ENCODE results near the gene HBB. TPM values are rescaled to one million over a fixed set of nuclear protein-coding genes. Genes with fewer than 3 reads are reported as not detected.

Gene HBB
- total RNA-seq, 2 experiments from 2014 or later = not detected

DNA sequence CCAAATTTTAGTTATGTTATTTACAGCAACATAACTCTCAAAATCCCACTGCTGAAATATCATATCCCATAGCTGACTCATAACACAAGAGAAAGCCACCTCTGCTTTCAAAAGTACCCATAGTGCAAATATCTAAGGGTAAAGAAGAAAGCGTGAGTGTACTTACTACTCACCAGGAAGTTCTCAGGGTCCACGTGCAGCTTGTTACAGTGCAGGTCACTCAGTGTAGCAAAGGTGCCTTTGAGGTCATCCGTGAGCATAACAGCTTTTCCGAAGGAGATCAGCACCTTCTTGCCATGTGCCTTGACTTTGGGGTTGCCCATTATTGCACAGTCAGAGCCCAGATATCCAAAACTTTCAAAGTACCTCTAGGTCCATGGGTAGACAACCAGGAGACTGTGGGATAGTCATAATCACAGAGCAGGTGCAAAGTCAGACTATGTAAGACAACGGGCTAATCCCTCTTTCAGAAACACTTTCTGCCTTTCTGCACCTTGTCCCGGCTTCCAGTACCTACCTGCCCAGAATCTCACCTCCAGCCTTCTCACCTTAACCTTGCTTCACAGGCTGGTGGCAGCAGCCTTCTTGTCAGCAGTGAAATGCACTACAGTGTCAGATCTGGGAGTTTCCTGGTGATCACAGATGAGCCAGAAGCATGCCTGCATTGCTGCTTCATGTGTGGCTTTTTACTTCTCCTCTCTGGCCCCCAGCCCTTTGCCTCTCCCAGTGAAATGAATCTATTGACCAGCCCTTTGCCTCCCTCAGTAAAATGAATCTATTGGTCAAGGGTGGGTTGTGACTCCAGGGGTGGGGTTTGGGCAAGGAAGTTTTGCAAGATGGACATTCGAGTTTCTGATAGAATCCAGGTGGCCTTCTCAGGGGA is 16.3 kb upstream of the HBB start:
- Mint-ChIP-seq H3K27me3 (ENCODE audit: low read depth) (peaks cover 15% of the 10 kb centered on the region), H3K9me3 (no peaks in the 10 kb centered on the region), H3K36me3 (ENCODE audit: low read depth) (no peaks in the 10 kb centered on the region), H3K4me3 (no peak overlapping the region), H3K27ac (no peak overlapping the region), H3K4me1 (ENCODE audit: low read depth) (no peaks in the 10 kb centered on the region)
- intact Hi-C loops (cut with micrococcal nuclease) = no loop called here
- DNase-seq = no peak
- CTCF ChIA-PET = no interaction called here

DNA sequence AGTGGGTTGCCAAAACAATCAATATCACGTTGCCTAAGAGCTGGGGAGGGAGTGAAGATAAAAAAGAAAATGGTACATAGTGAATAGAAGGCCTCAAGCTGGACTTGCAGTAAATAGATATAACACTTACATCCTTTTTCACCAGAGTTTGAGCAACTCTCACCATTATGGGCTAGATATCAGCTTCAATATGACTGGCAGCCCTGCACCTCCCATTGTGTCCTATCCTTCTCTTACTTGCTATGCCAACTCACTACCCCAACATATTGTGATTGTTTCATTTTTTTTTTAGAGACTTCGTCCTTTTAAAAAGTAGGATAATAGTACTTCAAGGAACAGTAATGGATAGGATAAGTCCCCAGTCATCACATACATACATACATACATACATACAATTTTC is 15.3 kb upstream of the HBB start:
- peaks cover 18% of the 10 kb centered on the region for H3K27me3 Mint-ChIP-seq (ENCODE audit: low read depth)

GRCh38 chr11:5241458-5241857 is 14.6 kb upstream of the HBB start:
- CTCF ChIA-PET = no interaction called here
- H3K4me1 Mint-ChIP-seq (ENCODE audit: low read depth) = no peaks in the 10 kb centered on the region
- intact Hi-C loops (cut with micrococcal nuclease) = no loop called here
- H3K4me3 Mint-ChIP-seq = no peak overlapping the region
- no peak for DNase-seq
- H3K27ac Mint-ChIP-seq = no peak overlapping the region
- H3K36me3 Mint-ChIP-seq (ENCODE audit: low read depth) = no peaks in the 10 kb centered on the region
- H3K27me3 Mint-ChIP-seq (ENCODE audit: low read depth) = peaks cover 18% of the 10 kb centered on the region
- no peaks in the 10 kb centered on the region for H3K9me3 Mint-ChIP-seq

More for the DNA sequence above, 15.3 kb upstream of the HBB start:
- intact Hi-C loops (cut with micrococcal nuclease) = no loop called here
- Mint-ChIP-seq H3K36me3 (ENCODE audit: low read depth) (no peaks in the 10 kb centered on the region), H3K27ac (no peak overlapping the region), H3K4me1 (ENCODE audit: low read depth) (no peaks in the 10 kb centered on the region), H3K4me3 (no peak overlapping the region), H3K9me3 (no peaks in the 10 kb centered on the region)
- no peak for DNase-seq
- CTCF ChIA-PET = interaction anchor here (0.7 kb wide), 1 partner anchor 250 kb away, joined by 4 read pairs; no protein-coding TSS in a partner anchor

- intact Hi-C loops (cut with micrococcal nuclease) = no loop called here
- no peaks in the 10 kb centered on the region for H3K4me1 Mint-ChIP-seq (ENCODE audit: low read depth)
- no peaks in the 10 kb centered on the region for H3K9me3 Mint-ChIP-seq
- DNase-seq = no peak
- no peaks in the 10 kb centered on the region for H3K36me3 Mint-ChIP-seq (ENCODE audit: low read depth)
- CTCF ChIA-PET = no interaction called here
- peaks cover 16% of the 10 kb centered on the region for H3K27me3 Mint-ChIP-seq (ENCODE audit: low read depth)
- H3K4me3 Mint-ChIP-seq = no peak overlapping the region
- no peak overlapping the region for H3K27ac Mint-ChIP-seq
These were observed 13.6 kb upstream of the HBB start for GRCh38 chr11:5240458-5240857.

DNA sequence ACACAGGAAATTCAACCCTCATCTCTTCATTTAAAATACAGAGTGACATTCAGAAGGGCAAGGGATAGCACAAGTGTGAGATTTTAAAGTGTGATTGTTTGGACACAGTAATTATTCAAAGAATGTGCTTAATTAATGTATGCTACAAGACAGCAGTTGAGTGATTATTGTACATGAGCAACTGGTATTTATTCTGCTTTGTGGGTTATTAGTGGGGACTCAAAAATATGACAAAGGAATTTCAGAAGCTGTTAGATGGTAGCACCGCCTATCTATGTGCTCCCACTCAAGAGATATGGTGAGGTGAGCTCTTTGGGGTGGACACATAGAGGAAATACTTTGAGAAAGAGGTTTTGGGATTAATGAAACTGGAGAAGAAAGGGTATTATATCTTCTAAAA is 13.2 kb upstream of the HBB start:
- Mint-ChIP-seq H3K27me3 (ENCODE audit: low read depth) (peaks cover 20% of the 10 kb centered on the region), H3K9me3 (no peaks in the 10 kb centered on the region), H3K27ac (no peak overlapping the region), H3K36me3 (ENCODE audit: low read depth) (no peaks in the 10 kb centered on the region), H3K4me3 (no peak overlapping the region), H3K4me1 (ENCODE audit: low read depth) (no peaks in the 10 kb centered on the region)
- intact Hi-C loops (cut with micrococcal nuclease) = no loop called here
- CTCF ChIA-PET = no interaction called here
- no peak for DNase-seq

GRCh38 chr11:5239046-5239445 is 12.2 kb upstream of the HBB start:
- no peaks in the 10 kb centered on the region for H3K9me3 Mint-ChIP-seq
- CTCF ChIA-PET = no interaction called here
- H3K36me3 Mint-ChIP-seq (ENCODE audit: low read depth) = no peaks in the 10 kb centered on the region
- no peaks in the 10 kb centered on the region for H3K4me1 Mint-ChIP-seq (ENCODE audit: low read depth)
- H3K27ac Mint-ChIP-seq = no peak overlapping the region
- intact Hi-C loops (cut with micrococcal nuclease) = no loop called here
- H3K27me3 Mint-ChIP-seq (ENCODE audit: low read depth) = peaks cover 16% of the 10 kb centered on the region
- no peak overlapping the region for H3K4me3 Mint-ChIP-seq
- DNase-seq = no peak

DNA sequence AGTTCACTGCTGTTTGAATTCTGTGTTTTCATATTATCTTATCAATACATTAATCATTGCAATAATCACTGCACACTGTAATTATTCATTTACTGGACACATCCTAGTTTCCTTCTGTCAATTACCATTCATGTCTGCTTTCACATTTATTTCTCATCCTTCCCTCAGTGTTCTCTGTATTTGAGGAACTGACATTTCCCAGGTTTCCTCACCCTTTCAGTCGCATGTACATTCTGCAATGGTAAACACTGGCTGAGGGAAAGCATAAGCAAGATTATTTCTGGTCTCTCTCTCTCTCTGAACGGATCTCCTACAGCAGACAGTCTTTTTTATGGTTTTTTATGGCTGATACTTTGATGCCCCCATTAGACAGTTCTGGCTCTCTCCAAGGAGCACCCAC is 11.6 kb upstream of the HBB start:
- Mint-ChIP-seq H3K4me1 (ENCODE audit: low read depth) (no peaks in the 10 kb centered on the region), H3K36me3 (ENCODE audit: low read depth) (no peaks in the 10 kb centered on the region), H3K9me3 (no peaks in the 10 kb centered on the region), H3K4me3 (no peak overlapping the region), H3K27me3 (ENCODE audit: low read depth) (peaks cover 14% of the 10 kb centered on the region), H3K27ac (no peak overlapping the region)
- CTCF ChIA-PET = no interaction called here
- DNase-seq = no peak
- intact Hi-C loops (cut with micrococcal nuclease) = no loop called here

DNA sequence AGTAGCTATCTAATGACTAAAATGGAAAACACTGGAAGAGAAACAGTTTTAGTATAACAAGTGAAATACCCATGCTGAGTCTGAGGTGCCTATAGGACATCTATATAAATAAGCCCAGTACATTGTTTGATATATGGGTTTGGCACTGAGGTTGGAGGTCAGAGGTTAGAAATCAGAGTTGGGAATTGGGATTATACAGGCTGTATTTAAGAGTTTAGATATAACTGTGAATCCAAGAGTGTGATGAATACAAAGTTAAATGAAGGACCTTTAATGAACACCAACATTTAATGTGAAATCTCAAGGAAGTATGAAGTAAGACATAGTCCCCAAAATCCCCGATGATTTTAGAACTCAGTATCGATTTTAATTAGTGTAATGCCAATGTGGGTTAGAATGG is 10.5 kb upstream of the HBB start:
- intact Hi-C loops (cut with micrococcal nuclease) = no loop called here
- Mint-ChIP-seq H3K4me3 (no peak overlapping the region), H3K9me3 (no peaks in the 10 kb centered on the region), H3K27ac (no peak overlapping the region), H3K4me1 (ENCODE audit: low read depth) (no peaks in the 10 kb centered on the region), H3K36me3 (ENCODE audit: low read depth) (no peaks in the 10 kb centered on the region), H3K27me3 (ENCODE audit: low read depth) (peaks cover 12% of the 10 kb centered on the region)
- DNase-seq = no peak
- CTCF ChIA-PET = no interaction called here

DNA sequence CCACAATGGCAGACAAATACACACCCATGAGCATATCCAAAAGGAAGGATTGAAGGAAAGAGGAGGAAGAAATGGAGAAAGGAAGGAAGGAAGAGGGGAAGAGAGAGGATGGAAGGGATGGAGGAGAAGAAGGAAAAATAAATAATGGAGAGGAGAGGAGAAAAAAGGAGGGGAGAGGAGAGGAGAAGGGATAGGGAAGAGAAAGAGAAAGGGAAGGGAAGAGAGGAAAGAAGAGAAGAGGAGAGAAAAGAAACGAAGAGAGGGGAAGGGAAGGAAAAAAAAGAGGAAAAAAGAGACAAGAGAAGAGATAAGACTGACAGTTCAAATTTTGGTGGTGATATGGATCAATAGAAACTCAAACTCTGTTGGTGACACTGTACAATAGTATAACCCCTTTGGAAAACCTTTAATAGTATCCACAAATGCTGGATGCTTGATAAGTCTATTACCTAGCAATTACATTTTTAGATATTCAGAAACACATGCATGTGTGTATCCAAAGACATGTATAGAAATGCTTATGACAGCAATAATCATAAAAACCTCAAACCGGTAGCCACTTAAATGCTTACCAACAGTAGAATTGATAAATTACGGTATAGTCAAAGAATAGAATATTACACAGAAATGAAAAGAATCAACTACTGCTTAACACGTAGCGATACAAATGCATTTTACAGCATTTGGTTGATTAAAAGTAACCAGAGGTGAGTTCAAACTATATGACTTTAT is 8.7 kb upstream of the HBB start:
- CTCF ChIA-PET = no interaction called here
- no peaks in the 10 kb centered on the region for H3K4me1 Mint-ChIP-seq (ENCODE audit: low read depth)
- no peaks in the 10 kb centered on the region for H3K9me3 Mint-ChIP-seq
- H3K36me3 Mint-ChIP-seq (ENCODE audit: low read depth) = no peaks in the 10 kb centered on the region
- no peak overlapping the region for H3K27ac Mint-ChIP-seq
- intact Hi-C loops (cut with micrococcal nuclease) = no loop called here
- H3K4me3 Mint-ChIP-seq = no peak overlapping the region
- DNase-seq = no peak
- peaks cover 12% of the 10 kb centered on the region for H3K27me3 Mint-ChIP-seq (ENCODE audit: low read depth)

GRCh38 chr11:5234381-5234834 is 7.5 kb upstream of the HBB start, which contains the start of gene HBD:
HBD (minus strand) TSS chr11:5234483; CDS start chr11:5234433, 50 bp downstream.
- CTCF ChIA-PET = no interaction called here
- H3K4me3 Mint-ChIP-seq = no peak within 1 kb of the TSS
- peaks cover 6% of the 10 kb centered on the region for H3K27me3 Mint-ChIP-seq (ENCODE audit: low read depth)
- no peaks in the 10 kb centered on the region for H3K36me3 Mint-ChIP-seq (ENCODE audit: low read depth)
- H3K9me3 Mint-ChIP-seq = no peaks in the 10 kb centered on the region
- DNase-seq = no peak
- no peak within 1 kb of the TSS for H3K27ac Mint-ChIP-seq
- intact Hi-C loops (cut with micrococcal nuclease) = no loop called here
- H3K4me1 Mint-ChIP-seq (ENCODE audit: low read depth) = no peaks in the 10 kb centered on the region

DNA sequence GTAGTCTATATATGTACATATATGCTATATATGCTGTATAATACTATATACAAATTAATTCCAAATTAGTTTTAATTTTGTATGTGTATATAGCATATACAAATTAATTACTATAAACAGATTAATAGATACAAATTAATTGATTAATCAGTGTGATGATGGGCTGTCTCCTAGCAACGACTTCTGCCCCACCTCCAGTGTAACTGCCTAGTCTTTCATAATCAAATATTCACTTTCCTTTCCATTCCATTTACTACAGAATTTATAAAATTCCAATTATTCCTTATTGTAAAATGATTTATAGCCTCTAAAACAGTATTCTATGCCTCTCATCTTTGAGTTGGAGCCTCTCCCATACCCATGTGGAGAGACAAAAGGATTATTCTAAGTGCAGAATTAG is 6.4 kb upstream of the HBB start:
- intact Hi-C loops (cut with micrococcal nuclease) = no loop called here
- Mint-ChIP-seq H3K27ac (no peak overlapping the region), H3K4me1 (ENCODE audit: low read depth) (no peaks in the 10 kb centered on the region), H3K9me3 (no peaks in the 10 kb centered on the region), H3K4me3 (no peak overlapping the region), H3K27me3 (ENCODE audit: low read depth) (peaks cover 6% of the 10 kb centered on the region), H3K36me3 (ENCODE audit: low read depth) (no peaks in the 10 kb centered on the region)
- DNase-seq = no peak
- CTCF ChIA-PET = no interaction called here

GRCh38 chr11:5232821-5233220 is 6.0 kb upstream of the HBB start:
- intact Hi-C loops (cut with micrococcal nuclease) = no loop called here
- DNase-seq = no peak
- Mint-ChIP-seq H3K36me3 (ENCODE audit: low read depth) (no peaks in the 10 kb centered on the region), H3K27me3 (ENCODE audit: low read depth) (peaks cover 6% of the 10 kb centered on the region), H3K4me3 (no peak overlapping the region), H3K4me1 (ENCODE audit: low read depth) (no peaks in the 10 kb centered on the region), H3K27ac (no peak overlapping the region), H3K9me3 (no peaks in the 10 kb centered on the region)
- CTCF ChIA-PET = no interaction called here

DNA sequence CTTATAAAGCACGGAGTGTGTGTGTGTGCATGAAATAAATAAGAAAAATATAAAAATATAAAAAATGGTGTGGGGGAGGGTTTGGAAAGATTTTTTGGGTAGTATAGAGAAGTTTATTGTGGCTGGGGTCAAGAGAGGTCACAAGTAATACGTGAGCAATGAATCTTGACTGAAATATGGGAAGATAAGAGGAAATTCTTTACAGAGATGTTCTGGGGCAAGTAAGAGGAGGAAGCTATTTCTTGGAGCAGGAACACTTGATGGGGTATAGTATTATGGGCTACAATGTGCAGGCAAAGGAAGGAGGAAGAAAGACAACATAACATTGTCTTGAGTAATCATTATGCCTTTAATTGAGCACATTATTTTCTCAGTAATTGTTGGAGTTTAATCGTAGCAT is 5.3 kb upstream of the HBB start:
- Mint-ChIP-seq H3K4me1 (ENCODE audit: low read depth) (no peaks in the 10 kb centered on the region), H3K36me3 (ENCODE audit: low read depth) (no peaks in the 10 kb centered on the region), H3K27me3 (ENCODE audit: low read depth) (peaks cover 4% of the 10 kb centered on the region), H3K9me3 (no peaks in the 10 kb centered on the region), H3K4me3 (no peak overlapping the region), H3K27ac (no peak overlapping the region)
- intact Hi-C loops (cut with micrococcal nuclease) = no loop called here
- DNase-seq = no peak
- CTCF ChIA-PET = no interaction called here

All from activated naive CD4-positive, alpha-beta T cell treated with anti-CD3 and anti-CD28 coated beads for 36 hours (primary cell).